GM13977 (cell line): ENCODE data around the gene TNFAIP8.

Experiments used
- DNase-seq: peaks from one replicate; pipeline ENCODE4 v3.0.0; 2012; ENCODE audit warnings: low spot score
- in situ Hi-C: fragments of 300-500 bp; cut with MboI; formaldehyde crosslinking; loops from one replicate; pipeline ENCODE4 v1.12.0; 2022; ENCODE audit warnings: low sequenced_read_pairs, low pct_unique_long_range_greater_than_20kb, mixed read lengths, inconsistent platforms; ENCODE audit not compliant: unreplicated experiment
- TF ChIP-seq, protein P1 (sequence below): IDR thresholded peaks from 2 replicates; pipeline ENCODE4 v1.5.1; 2012; ENCODE audit warnings: mild to moderate bottlenecking, control low read depth; ENCODE audit not compliant: insufficient read depth; ENCODE audit errors: extremely low read depth, missing control alignments

TNFAIP8 gene

GRCh38 chr5:119343766-119344165, 12.1 kb upstream of the TNFAIP8 start:
- in situ Hi-C loops: no loop called here
- TF ChIP-seq, protein P1, sequence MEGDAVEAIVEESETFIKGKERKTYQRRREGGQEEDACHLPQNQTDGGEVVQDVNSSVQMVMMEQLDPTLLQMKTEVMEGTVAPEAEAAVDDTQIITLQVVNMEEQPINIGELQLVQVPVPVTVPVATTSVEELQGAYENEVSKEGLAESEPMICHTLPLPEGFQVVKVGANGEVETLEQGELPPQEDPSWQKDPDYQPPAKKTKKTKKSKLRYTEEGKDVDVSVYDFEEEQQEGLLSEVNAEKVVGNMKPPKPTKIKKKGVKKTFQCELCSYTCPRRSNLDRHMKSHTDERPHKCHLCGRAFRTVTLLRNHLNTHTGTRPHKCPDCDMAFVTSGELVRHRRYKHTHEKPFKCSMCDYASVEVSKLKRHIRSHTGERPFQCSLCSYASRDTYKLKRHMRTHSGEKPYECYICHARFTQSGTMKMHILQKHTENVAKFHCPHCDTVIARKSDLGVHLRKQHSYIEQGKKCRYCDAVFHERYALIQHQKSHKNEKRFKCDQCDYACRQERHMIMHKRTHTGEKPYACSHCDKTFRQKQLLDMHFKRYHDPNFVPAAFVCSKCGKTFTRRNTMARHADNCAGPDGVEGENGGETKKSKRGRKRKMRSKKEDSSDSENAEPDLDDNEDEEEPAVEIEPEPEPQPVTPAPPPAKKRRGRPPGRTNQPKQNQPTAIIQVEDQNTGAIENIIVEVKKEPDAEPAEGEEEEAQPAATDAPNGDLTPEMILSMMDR: no peak
- no peak for DNase-seq

GRCh38 chr5:119344231-119344630, 11.6 kb upstream of the TNFAIP8 start:
- TF ChIP-seq, protein P1: no peak
- in situ Hi-C loops: no loop called here
- no peak for DNase-seq

GRCh38 chr5:119345861-119346260, 10.0 kb upstream of the TNFAIP8 start:
- DNase-seq: no peak
- TF ChIP-seq, protein P1: no peak
- in situ Hi-C loops: no loop called here

GRCh38 chr5:119346394-119346793, 9.4 kb upstream of the TNFAIP8 start:
- TF ChIP-seq, protein P1: no peak
- in situ Hi-C loops: no loop called here
- DNase-seq: no peak

DNA sequence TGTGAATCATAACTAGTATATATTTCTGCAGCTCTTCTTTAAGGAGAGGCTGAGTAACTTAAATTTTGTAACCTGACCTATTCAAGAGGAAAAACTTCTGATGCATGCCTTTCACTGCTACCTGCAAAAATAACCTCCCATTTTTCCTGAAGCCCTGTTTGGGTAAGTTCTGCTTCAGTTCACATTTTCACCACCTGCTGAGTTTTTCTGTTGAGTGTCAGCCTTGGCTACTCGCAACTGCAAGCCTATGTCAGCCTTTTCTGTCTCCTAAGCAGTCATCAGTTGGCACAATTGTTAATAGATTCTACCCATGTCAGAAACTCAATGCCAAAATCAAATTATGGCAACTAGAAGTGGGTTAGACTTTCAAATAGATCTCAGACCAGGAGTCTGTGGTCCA, 8.2 kb upstream of the TNFAIP8 start:
- in situ Hi-C loops: no loop called here
- TF ChIP-seq, protein P1: no peak
- no peak for DNase-seq

DNA sequence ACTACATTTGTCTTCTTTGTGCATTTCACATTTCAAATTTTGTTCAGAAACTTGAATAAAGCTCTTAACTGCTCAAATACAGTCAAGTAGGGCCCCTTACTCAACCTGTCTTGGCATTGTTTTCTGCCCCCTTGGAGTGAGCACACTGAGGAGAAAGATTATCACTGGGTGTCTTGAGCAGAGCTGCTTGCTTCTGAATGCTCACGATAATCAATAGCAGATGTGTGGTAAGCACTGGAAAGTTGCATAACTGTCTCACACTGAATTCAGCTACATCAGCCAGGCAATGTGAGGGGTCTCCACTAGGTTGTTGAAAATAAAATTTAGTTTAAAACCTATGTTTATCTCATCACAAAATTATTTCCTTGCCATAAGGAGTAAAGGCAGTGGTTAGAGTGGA, 7.8 kb upstream of the TNFAIP8 start:
- in situ Hi-C loops: no loop called here
- TF ChIP-seq, protein P1: no peak
- DNase-seq: no peak

- DNase-seq: no peak
- TF ChIP-seq, protein P1: no peak
- in situ Hi-C loops: no loop called here
These were observed 2.6 kb upstream of the TNFAIP8 start for GRCh38 chr5:119353213-119353612.
